ENCODE data around the gene C16orf96.

- TF ChIP-seq, protein P1, sequence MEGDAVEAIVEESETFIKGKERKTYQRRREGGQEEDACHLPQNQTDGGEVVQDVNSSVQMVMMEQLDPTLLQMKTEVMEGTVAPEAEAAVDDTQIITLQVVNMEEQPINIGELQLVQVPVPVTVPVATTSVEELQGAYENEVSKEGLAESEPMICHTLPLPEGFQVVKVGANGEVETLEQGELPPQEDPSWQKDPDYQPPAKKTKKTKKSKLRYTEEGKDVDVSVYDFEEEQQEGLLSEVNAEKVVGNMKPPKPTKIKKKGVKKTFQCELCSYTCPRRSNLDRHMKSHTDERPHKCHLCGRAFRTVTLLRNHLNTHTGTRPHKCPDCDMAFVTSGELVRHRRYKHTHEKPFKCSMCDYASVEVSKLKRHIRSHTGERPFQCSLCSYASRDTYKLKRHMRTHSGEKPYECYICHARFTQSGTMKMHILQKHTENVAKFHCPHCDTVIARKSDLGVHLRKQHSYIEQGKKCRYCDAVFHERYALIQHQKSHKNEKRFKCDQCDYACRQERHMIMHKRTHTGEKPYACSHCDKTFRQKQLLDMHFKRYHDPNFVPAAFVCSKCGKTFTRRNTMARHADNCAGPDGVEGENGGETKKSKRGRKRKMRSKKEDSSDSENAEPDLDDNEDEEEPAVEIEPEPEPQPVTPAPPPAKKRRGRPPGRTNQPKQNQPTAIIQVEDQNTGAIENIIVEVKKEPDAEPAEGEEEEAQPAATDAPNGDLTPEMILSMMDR (IDR thresholded peaks at IDR 0.05; ENCODE audit: low read length) = no peak
- no peak for TF ChIP-seq EZH2 (optimal IDR thresholded peaks at IDR 0.05; ENCODE audit: low read depth, low read length)
These were observed 18.5 kb upstream of the C16orf96 start for GRCh38 chr16:4537376-4538343.

All from MM.1S (cell line).